A549 (cell line): ENCODE data around the gene CKMT2. TPM values are rescaled to one million over a fixed set of nuclear protein-coding genes. Genes with fewer than 3 reads are reported as not detected.

Experiments
- ATAC-seq, 2 experiments: fragments of 200-7000 bp in 1 of 2; fragments of >200 bp in 1 of 2; cut with Nextera tagmentation in 1 of 2; cut with Tn5 transposase in 1 of 2; 3 replicates each; pipeline versions ENCODE4 v1.8.0 to v1.9.1; 2018 to 2020; ENCODE audit warnings: mild to moderate bottlenecking in 1 of 2, moderate library complexity in 1 of 2
- CTCF ChIA-PET: fragments of 300-600 bp; sonication (Branson Sonifier 250); formaldehyde crosslinking; extraction: SDS; loops from one replicate; lab custom pipeline; 2021; ENCODE audit warnings: antibody characterized with exemption, inconsistent platforms; lab: Yijun Ruan, JAX
- POLR2A ChIA-PET: fragments of 350-600 bp; formaldehyde crosslinking; extraction: SDS; loops from one replicate; lab custom pipeline; 2021; ENCODE audit warnings: antibody characterized with exemption, inconsistent platforms; lab: Yijun Ruan, JAX
- DNase-seq, 2 experiments: peaks; one replicate each; pipeline versions ENCODE4 v3.0.0 to v3.0.0-alpha.2; 2011 to 2016; ENCODE audit warnings: low read depth in 1 of 2, low spot score in 1 of 2
- FAIRE-seq: peaks from 2 replicates; lab custom pipeline; 2011; peaks lifted over from hg19 to GRCh38; lab: Jason Lieb, UNC
- H3K27ac ChIP-seq, 2 experiments: fragments of >200 bp; sonication (Bioruptor Twin); formaldehyde crosslinking; 3 replicates each; pipeline ENCODE4 v1.5.1; 2016 to 2017
- H3K4me1 ChIP-seq: fragments of >200 bp; sonication (Bioruptor Twin); formaldehyde crosslinking; 3 replicates; pipeline ENCODE4 v1.6.1; 2016
- H3K4me2 ChIP-seq: fragments of >200 bp; sonication (Bioruptor Twin); formaldehyde crosslinking; 3 replicates; pipeline ENCODE4 v1.6.1; 2016
- H3K4me3 ChIP-seq: fragments of >200 bp; sonication (Bioruptor Twin); formaldehyde crosslinking; 3 replicates; pipeline ENCODE4 v1.5.1; 2016
- H3K9me3 ChIP-seq: fragments of >200 bp; sonication (Bioruptor Twin); formaldehyde crosslinking; 3 replicates; pipeline ENCODE4 v1.6.1; 2016
- BHLHE40 ChIP-seq: IDR thresholded peaks from 2 replicates; pipeline ENCODE4 v1.6.1; 2012; ENCODE audit warnings: low read depth, low read length, inconsistent platforms
- CBX2 ChIP-seq: fragments of 200-600 bp; sonication (generic); IDR thresholded peaks from 2 replicates; pipeline ENCODE4 v1.6.1; 2016; ENCODE audit warnings: low read depth, mild to moderate bottlenecking, borderline replicate concordance
- CBX8 ChIP-seq: fragments of 200-600 bp; sonication (generic); IDR thresholded peaks from 2 replicates; pipeline ENCODE4 v1.6.1; 2016
- CHD2 ChIP-seq: fragments of 150-350 bp; IDR thresholded peaks from 2 replicates; pipeline ENCODE4 v1.6.1; 2014; ENCODE audit warnings: low read length; ENCODE audit not compliant: partially characterized antibody
- EHMT2 ChIP-seq: fragments of 200-600 bp; sonication (generic); IDR thresholded peaks from 2 replicates; pipeline ENCODE4 v1.6.1; 2016; ENCODE audit warnings: antibody characterized with exemption, low read depth, mild to moderate bottlenecking, moderate library complexity
- EP300 ChIP-seq, 2 experiments: fragments of >200 bp; sonication (Bioruptor Twin); formaldehyde crosslinking; IDR thresholded peaks; 2 replicates in 1 of 2; 3 replicates in 1 of 2; pipeline ENCODE4 v1.6.1; 2016 to 2017
- ESRRA ChIP-seq: fragments of 150-350 bp; IDR thresholded peaks from 2 replicates; pipeline ENCODE4 v1.6.1; 2014; ENCODE audit warnings: mild to moderate bottlenecking, low read length, borderline replicate concordance
- FOSB ChIP-seq: fragments of 250-450 bp; sonication (Bioruptor Pico); IDR thresholded peaks from 2 replicates; pipeline ENCODE4 v1.5.0; 2020; ENCODE audit warnings: mild to moderate bottlenecking, moderate library complexity
- GATA3 ChIP-seq: IDR thresholded peaks from 2 replicates; pipeline ENCODE4 v1.6.1; 2012; ENCODE audit warnings: borderline replicate concordance
- HEYL ChIP-seq: fragments of 250-450 bp; sonication (Bioruptor Pico); IDR thresholded peaks from 2 replicates; pipeline ENCODE4 v1.8.0; 2021; ENCODE audit warnings: mild to moderate bottlenecking, moderate library complexity
- HOXB13 ChIP-seq: fragments of 250-450 bp; sonication (Bioruptor Pico); IDR thresholded peaks from 2 replicates; pipeline ENCODE4 v1.5.0; 2020; ENCODE audit warnings: low read depth, mild to moderate bottlenecking, moderate library complexity
- HOXB5 ChIP-seq: fragments of 250-450 bp; sonication (Bioruptor Pico); IDR thresholded peaks from 2 replicates; pipeline ENCODE4 v1.5.0; 2020; ENCODE audit warnings: mild to moderate bottlenecking, moderate library complexity
- KDM5A ChIP-seq: fragments of 200-600 bp; sonication (generic); IDR thresholded peaks from 2 replicates; pipeline ENCODE4 v1.6.1; 2016; ENCODE audit warnings: antibody characterized with exemption, mild to moderate bottlenecking
- MAFK ChIP-seq: fragments of 450-650 bp; IDR thresholded peaks from 2 replicates; pipeline ENCODE4 v1.6.1; 2014; ENCODE audit not compliant: partially characterized antibody
- MAZ ChIP-seq: fragments of 150-350 bp; IDR thresholded peaks from 2 replicates; pipeline ENCODE4 v1.6.1; 2014; ENCODE audit warnings: antibody characterized with exemption, low read depth, low read length, borderline replicate concordance
- NFE2L2 ChIP-seq: fragments of 150-350 bp; conservative IDR thresholded peaks from 2 replicates; pipeline ENCODE4 v1.6.1; 2014; ENCODE audit warnings: low read length
- NR3C1 ChIP-seq: fragments of >200 bp; sonication (Bioruptor Twin); formaldehyde crosslinking; IDR thresholded peaks from 3 replicates; pipeline ENCODE4 v1.6.1; 2017
- POLR2A ChIP-seq: IDR thresholded peaks from 2 replicates; pipeline ENCODE4 v1.6.1; 2012; ENCODE audit warnings: mild to moderate bottlenecking, low read length
- POLR2AphosphoS2 ChIP-seq: conservative IDR thresholded peaks from 2 replicates; pipeline ENCODE4 v1.6.1; 2012; ENCODE audit warnings: low read length, improper control_type of control experiment, inconsistent platforms
- RCOR1 ChIP-seq: fragments of 150-350 bp; IDR thresholded peaks from 2 replicates; pipeline ENCODE4 v1.6.1; 2014; ENCODE audit warnings: antibody characterized with exemption, low read length, low read depth
- RNF2 ChIP-seq: fragments of 200-600 bp; sonication (generic); IDR thresholded peaks from 2 replicates; pipeline ENCODE4 v1.6.1; 2016; ENCODE audit warnings: low read depth, mild to moderate bottlenecking, antibody characterized with exemption, moderate library complexity, borderline replicate concordance
- SREBF2 ChIP-seq: fragments of 450-650 bp; IDR thresholded peaks from 2 replicates; pipeline ENCODE4 v1.6.1; 2014; ENCODE audit warnings: mild to moderate bottlenecking, moderate library complexity
- TP53 ChIP-seq: fragments of 250-450 bp; sonication (Bioruptor Pico); IDR thresholded peaks from 2 replicates; pipeline ENCODE4 v1.5.0; 2021; ENCODE audit warnings: mild to moderate bottlenecking, moderate library complexity
- ZFP36 ChIP-seq: fragments of 450-650 bp; IDR thresholded peaks from 2 replicates; pipeline ENCODE4 v1.6.1; 2014; ENCODE audit warnings: borderline replicate concordance; ENCODE audit not compliant: partially characterized antibody
- WGBS: methylation state at CpG from one replicate; pipeline ENCODE4 v1.1.6; 2017; ENCODE audit errors: missing lambda C conversion rate; 5-methylcytosine and 5-hydroxymethylcytosine counted together
- polyA plus RNA-seq, 4 experiments: library from polyadenylated mRNA; depleted of rRNA in 3 of 4; stranded (reverse); fragments of >200 nt; fragmentation: RNase III in 1 of 4; extraction: RNeasy Plus Mini Kit Qiagen cat#74134 plus additional on column Dnase treatment in 1 of 4; gene quantifications; 2 replicates in 3 of 4; 3 replicates in 1 of 4; pipeline ENCODE4 v1.2.3, GENCODE V29; 2011 to 2017
- TF ChIP-seq, protein P1 (sequence below): fragments of >200 bp; sonication (Bioruptor Twin); formaldehyde crosslinking; IDR thresholded peaks from 3 replicates; pipeline ENCODE4 v1.6.1; 2016
- TF ChIP-seq, protein P2 (sequence below): fragments of >200 bp; sonication (Bioruptor Twin); formaldehyde crosslinking; IDR thresholded peaks from 2 replicates; pipeline ENCODE4 v1.6.1; 2016
- TF ChIP-seq, protein P3 (sequence below): IDR thresholded peaks from 2 replicates; pipeline ENCODE4 v1.6.1; 2012
- TF ChIP-seq, protein P4 (sequence below): fragments of 200-600 bp; sonication (generic); IDR thresholded peaks from 2 replicates; pipeline ENCODE4 v1.6.1; 2016; ENCODE audit warnings: antibody characterized with exemption, mild to moderate bottlenecking, moderate library complexity
- TF ChIP-seq, protein P5 (sequence below): fragments of >200 bp; sonication (Bioruptor Twin); formaldehyde crosslinking; IDR thresholded peaks from 3 replicates; pipeline ENCODE4 v1.5.1; 2016

CKMT2 gene
- polyA plus RNA-seq, 2 of the 4 experiments (the other 2 are of a cell fraction), result not detected

DNA sequence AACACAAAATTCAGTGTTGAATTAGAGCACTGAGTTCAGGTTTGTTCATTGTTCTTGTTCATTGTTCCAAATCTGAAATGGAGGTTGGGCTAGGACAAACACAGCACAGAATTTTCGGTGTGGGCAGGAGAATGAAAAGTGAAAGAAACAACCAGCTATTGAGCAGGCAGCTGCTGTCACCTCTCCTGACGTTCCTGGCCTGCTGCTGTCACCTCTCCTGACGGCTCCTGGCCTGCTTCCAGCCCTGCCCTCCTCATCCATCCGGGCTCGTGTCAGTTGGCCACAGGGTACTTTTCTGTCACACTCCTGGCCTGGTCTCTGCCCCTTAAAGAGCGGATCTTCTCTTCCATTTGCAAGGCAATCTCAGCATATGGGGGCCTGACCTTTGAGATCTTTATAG lies 45.2 kb upstream of the CKMT2 start:
- no peak for DNase-seq
- Histone ChIP-seq H3K9me3 (no peaks in the 10 kb centered on the region), H3K4me2 (no peak overlapping the region), H3K4me3 (no peak overlapping the region), H3K27ac (no peak overlapping the region), H3K4me1 (no peaks in the 10 kb centered on the region)
- no peak for TF ChIP-seq MAFK
- no peak for TF ChIP-seq CBX2
- TF ChIP-seq HOXB13 (CRISPR knock-in tag), result no peak
- CTCF ChIA-PET, result no interaction called here
- no peak for ATAC-seq
- WGBS, result 45% methylated on average over 6 of the region's 6 CpGs
- POLR2A ChIA-PET, result no interaction called here
- FAIRE-seq, result no peak

DNA sequence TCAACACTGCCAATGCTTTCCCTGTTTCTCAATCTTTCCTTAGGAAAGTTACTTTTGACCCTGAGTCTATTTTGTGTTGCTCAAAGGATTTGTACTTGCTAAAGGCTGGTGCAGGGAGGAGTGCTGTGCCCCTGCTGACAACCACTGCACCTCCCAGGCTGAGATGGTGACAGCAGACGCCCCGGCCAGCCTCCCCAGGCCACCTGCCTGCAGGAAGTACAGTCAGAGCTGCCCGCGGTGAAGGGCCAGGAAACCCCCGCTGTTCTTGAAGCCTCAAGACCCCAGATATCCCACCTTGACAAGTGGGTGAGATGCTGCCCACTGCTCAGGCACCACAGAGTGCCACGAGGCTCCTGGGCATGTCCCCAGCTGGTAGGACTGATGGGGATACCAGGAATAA lies 44.2 kb upstream of the CKMT2 start:
- 66% methylated on average over 6 of the region's 6 CpGs for WGBS
- no peak for ATAC-seq
- Histone ChIP-seq H3K4me3 (no peak overlapping the region), H3K9me3 (no peaks in the 10 kb centered on the region), H3K27ac (no peak overlapping the region), H3K4me2 (no peak overlapping the region), H3K4me1 (no peaks in the 10 kb centered on the region)
- DNase-seq, result no peak
- TF ChIP-seq MAFK (no peak), ZFP36 (no peak), MAZ (no peak), ESRRA (no peak), CBX8 (no peak), FOSB (CRISPR knock-in tag) (no peak), TP53 (no peak), SREBF2 (no peak), GATA3 (no peak), EP300 (IDR thresholded peaks at IDR 0.05) (no peak), RCOR1 (no peak), RNF2 (no peak), HEYL (no peak)
- TF ChIP-seq, protein P1, sequence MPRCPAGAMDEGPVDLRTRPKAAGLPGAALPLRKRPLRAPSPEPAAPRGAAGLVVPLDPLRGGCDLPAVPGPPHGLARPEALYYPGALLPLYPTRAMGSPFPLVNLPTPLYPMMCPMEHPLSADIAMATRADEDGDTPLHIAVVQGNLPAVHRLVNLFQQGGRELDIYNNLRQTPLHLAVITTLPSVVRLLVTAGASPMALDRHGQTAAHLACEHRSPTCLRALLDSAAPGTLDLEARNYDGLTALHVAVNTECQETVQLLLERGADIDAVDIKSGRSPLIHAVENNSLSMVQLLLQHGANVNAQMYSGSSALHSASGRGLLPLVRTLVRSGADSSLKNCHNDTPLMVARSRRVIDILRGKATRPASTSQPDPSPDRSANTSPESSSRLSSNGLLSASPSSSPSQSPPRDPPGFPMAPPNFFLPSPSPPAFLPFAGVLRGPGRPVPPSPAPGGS, result no peak
- TF ChIP-seq, protein P2, sequence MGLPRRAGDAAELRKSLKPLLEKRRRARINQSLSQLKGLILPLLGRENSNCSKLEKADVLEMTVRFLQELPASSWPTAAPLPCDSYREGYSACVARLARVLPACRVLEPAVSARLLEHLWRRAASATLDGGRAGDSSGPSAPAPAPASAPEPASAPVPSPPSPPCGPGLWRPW, result no peak
- TF ChIP-seq, protein P3, sequence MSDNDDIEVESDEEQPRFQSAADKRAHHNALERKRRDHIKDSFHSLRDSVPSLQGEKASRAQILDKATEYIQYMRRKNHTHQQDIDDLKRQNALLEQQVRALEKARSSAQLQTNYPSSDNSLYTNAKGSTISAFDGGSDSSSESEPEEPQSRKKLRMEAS, result no peak
- ChIA-PET CTCF (interaction anchor here (0.7 to 4.2 kb wide), 3 partner anchors 23 to 477 kb away, joined by 3 to 18 read pairs (median 7); no protein-coding TSS in a partner anchor), POLR2A (no interaction called here)
- no peak for FAIRE-seq

DNA sequence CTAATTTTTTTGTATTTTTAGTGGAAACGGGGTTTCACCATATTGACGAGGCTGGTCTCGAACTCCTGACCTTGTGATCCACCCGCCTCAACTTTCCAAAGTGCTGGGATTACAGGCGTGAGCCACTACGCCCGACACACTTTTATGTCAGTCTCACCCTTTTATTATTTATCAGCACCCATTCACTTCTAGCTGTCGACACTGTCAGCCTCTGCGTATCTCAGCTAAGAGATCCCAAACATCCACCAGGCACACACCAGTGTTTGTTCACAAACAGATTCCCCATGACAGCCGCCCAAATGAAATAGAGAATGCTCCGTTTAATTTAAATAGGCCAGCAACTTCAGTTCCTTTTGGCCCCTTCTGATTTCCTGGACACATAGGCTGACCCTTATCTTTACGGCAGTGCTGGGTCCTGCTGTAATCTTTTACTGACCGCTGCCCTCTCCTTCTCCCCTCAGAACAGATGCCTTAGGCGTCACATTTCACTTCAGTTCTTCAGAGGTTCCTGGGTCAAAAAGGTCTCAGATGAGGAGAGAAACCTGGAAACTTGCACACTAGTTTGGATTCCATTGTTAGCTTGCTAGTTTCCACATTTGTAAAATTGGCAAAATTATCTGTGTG lies 43.1 kb upstream of the CKMT2 start:
- 82% methylated on average over 14 of the region's 14 CpGs for WGBS
- Histone ChIP-seq H3K4me2 (no peak overlapping the region), H3K4me1 (no peaks in the 10 kb centered on the region), H3K9me3 (no peaks in the 10 kb centered on the region), H3K4me3 (no peak overlapping the region), H3K27ac (no peak overlapping the region)
- POLR2A ChIA-PET, result no interaction called here
- FAIRE-seq (no peak), ATAC-seq (no peak), DNase-seq (no peak)
- CTCF ChIA-PET, result interaction anchor here (0.6 to 4.2 kb wide), 9 partner anchors 8 to 708 kb away, joined by 3 to 18 read pairs (median 3); no protein-coding TSS in a partner anchor
- no peak for TF ChIP-seq POLR2AphosphoS2
- TF ChIP-seq, protein P2, result no peak
- TF ChIP-seq CBX2, result no peak
- TF ChIP-seq NFE2L2, result no peak
- TF ChIP-seq HOXB5 (CRISPR knock-in tag), result no peak
- no peak for TF ChIP-seq CHD2
- TF ChIP-seq, protein P4, sequence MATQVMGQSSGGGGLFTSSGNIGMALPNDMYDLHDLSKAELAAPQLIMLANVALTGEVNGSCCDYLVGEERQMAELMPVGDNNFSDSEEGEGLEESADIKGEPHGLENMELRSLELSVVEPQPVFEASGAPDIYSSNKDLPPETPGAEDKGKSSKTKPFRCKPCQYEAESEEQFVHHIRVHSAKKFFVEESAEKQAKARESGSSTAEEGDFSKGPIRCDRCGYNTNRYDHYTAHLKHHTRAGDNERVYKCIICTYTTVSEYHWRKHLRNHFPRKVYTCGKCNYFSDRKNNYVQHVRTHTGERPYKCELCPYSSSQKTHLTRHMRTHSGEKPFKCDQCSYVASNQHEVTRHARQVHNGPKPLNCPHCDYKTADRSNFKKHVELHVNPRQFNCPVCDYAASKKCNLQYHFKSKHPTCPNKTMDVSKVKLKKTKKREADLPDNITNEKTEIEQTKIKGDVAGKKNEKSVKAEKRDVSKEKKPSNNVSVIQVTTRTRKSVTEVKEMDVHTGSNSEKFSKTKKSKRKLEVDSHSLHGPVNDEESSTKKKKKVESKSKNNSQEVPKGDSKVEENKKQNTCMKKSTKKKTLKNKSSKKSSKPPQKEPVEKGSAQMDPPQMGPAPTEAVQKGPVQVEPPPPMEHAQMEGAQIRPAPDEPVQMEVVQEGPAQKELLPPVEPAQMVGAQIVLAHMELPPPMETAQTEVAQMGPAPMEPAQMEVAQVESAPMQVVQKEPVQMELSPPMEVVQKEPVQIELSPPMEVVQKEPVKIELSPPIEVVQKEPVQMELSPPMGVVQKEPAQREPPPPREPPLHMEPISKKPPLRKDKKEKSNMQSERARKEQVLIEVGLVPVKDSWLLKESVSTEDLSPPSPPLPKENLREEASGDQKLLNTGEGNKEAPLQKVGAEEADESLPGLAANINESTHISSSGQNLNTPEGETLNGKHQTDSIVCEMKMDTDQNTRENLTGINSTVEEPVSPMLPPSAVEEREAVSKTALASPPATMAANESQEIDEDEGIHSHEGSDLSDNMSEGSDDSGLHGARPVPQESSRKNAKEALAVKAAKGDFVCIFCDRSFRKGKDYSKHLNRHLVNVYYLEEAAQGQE, result no peak
- TF ChIP-seq POLR2A, result no peak
- TF ChIP-seq, protein P5, sequence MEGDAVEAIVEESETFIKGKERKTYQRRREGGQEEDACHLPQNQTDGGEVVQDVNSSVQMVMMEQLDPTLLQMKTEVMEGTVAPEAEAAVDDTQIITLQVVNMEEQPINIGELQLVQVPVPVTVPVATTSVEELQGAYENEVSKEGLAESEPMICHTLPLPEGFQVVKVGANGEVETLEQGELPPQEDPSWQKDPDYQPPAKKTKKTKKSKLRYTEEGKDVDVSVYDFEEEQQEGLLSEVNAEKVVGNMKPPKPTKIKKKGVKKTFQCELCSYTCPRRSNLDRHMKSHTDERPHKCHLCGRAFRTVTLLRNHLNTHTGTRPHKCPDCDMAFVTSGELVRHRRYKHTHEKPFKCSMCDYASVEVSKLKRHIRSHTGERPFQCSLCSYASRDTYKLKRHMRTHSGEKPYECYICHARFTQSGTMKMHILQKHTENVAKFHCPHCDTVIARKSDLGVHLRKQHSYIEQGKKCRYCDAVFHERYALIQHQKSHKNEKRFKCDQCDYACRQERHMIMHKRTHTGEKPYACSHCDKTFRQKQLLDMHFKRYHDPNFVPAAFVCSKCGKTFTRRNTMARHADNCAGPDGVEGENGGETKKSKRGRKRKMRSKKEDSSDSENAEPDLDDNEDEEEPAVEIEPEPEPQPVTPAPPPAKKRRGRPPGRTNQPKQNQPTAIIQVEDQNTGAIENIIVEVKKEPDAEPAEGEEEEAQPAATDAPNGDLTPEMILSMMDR, result no peak
- TF ChIP-seq NR3C1, result no peak
- TF ChIP-seq BHLHE40, result no peak
- TF ChIP-seq KDM5A, result no peak
- TF ChIP-seq EHMT2, result no peak
- TF ChIP-seq RNF2, result no peak
